B cell (primary cell): ENCODE data around the gene IL1RAPL1. TPM values are rescaled to one million over a fixed set of nuclear protein-coding genes. Genes with fewer than 3 reads are reported as not detected.

Experiments used
- ATAC-seq: fragments of 200-7000 bp; cut with Tn5 transposase; one replicate; pipeline ENCODE4 v1.10.0; 2021; ENCODE audit warnings: low read depth, mild to moderate bottlenecking, moderate number of reproducible peaks, moderate library complexity
- CTCF ChIA-PET: fragments of 350-600 bp; sonication (Branson Sonifier 250); formaldehyde crosslinking; loops from one replicate; lab custom pipeline; 2021; ENCODE audit warnings: antibody characterized with exemption, inconsistent platforms; lab: Charles Lee
- POLR2A ChIA-PET: fragments of 350-600 bp; sonication (Branson Sonifier 250); formaldehyde crosslinking; loops from one replicate; lab custom pipeline; 2021; ENCODE audit warnings: antibody characterized with exemption; lab: Charles Lee
- DNase-seq: peaks from one replicate; pipeline ENCODE4 v3.0.0; 2013
- H2AFZ ChIP-seq: 2 replicates; pipeline ENCODE4 v1.6.1; 2012; ENCODE audit warnings: mild to moderate bottlenecking, low read depth, low read length; ENCODE audit not compliant: insufficient read depth, poor library complexity, severe bottlenecking
- H3K27ac ChIP-seq, 2 donors: 1 replicate in 1 of 2; 2 replicates in 1 of 2; pipeline ENCODE4 v1.5.1; 2012 to 2013; ENCODE audit warnings: low read length in 2 of 2, mild to moderate bottlenecking in 2 of 2, moderate library complexity in 1 of 2
- H3K27me3 ChIP-seq, 4 experiments: fragments of 200-600 bp in 1 of 4; sonication (generic) in 1 of 4; replicated peaks in 1 of 4; 1 replicate in 2 of 4; 2 replicates in 2 of 4; pipeline versions ENCODE4 v1.6.1 to v1.7.0; 2013 to 2016; ENCODE audit warnings: low read length in 3 of 4, mild to moderate bottlenecking in 2 of 4, mixed read lengths in 1 of 4, moderate library complexity in 1 of 4; ENCODE audit not compliant: insufficient read depth in 4 of 4, control insufficient read depth in 3 of 4; ENCODE audit errors: control extremely low read depth in 1 of 4
- H3K36me3 ChIP-seq, 2 experiments: replicated peaks in 1 of 2; 1 replicate in 1 of 2; 2 replicates in 1 of 2; pipeline versions ENCODE4 v1.6.1 to v1.7.1; 2013; ENCODE audit warnings: low read length in 1 of 2; ENCODE audit not compliant: insufficient read depth in 2 of 2, control insufficient read depth in 1 of 2; ENCODE audit errors: control extremely low read depth in 1 of 2, extremely low read depth in 1 of 2
- H3K4me1 ChIP-seq, 2 donors: fragments of 200-600 bp in 1 of 2; sonication (generic) in 1 of 2; 1 replicate in 1 of 2; 2 replicates in 1 of 2; pipeline versions ENCODE4 v1.5.1 to v1.6.1; 2013 to 2017; ENCODE audit warnings: low read length in 2 of 2; ENCODE audit not compliant: control insufficient read depth in 2 of 2, insufficient read depth in 2 of 2
- H3K4me2 ChIP-seq: replicated peaks from 2 replicates; pipeline ENCODE3; 2012; ENCODE audit warnings: mild to moderate bottlenecking, low read depth, low read length; ENCODE audit not compliant: poor library complexity, severe bottlenecking
- H3K4me3 ChIP-seq, 5 experiments: fragments of 200-600 bp in 1 of 5; sonication (generic) in 1 of 5; 1 replicate in 3 of 5; 2 replicates in 2 of 5; pipeline versions ENCODE4 v1.5.1 to v1.7.0; 2011 to 2016; ENCODE audit warnings: low read length in 4 of 5, mild to moderate bottlenecking in 4 of 5, low read depth in 2 of 5, control low read depth in 1 of 5, moderate library complexity in 1 of 5; ENCODE audit not compliant: insufficient read depth in 1 of 5; ENCODE audit errors: control extremely low read depth in 1 of 5, extremely low read depth in 1 of 5
- H3K79me2 ChIP-seq: fragments of 200-600 bp; sonication (generic); one replicate; pipeline ENCODE4 v1.6.0; 2016; ENCODE audit warnings: low read length; ENCODE audit not compliant: control insufficient read depth, insufficient read depth
- H3K9ac ChIP-seq: fragments of 200-600 bp; sonication (generic); 2 replicates; pipeline ENCODE4 v1.6.1; 2017; ENCODE audit warnings: mild to moderate bottlenecking, low read length, moderate library complexity
- H3K9me3 ChIP-seq, 3 donors: one replicate each; pipeline versions ENCODE4 v1.6.1 to v1.7.1; 2013; ENCODE audit warnings: low read length in 2 of 3; ENCODE audit not compliant: control insufficient read depth in 2 of 3, insufficient read depth in 1 of 3; ENCODE audit errors: control extremely low read depth in 1 of 3
- H4K20me1 ChIP-seq: 2 replicates; pipeline ENCODE4 v1.6.0; 2012; ENCODE audit warnings: mild to moderate bottlenecking, low read length; ENCODE audit not compliant: insufficient read depth, control insufficient read depth, poor library complexity, severe bottlenecking
- H3K27ac Mint-ChIP-seq: one replicate; pipeline ENCODE4 v1.8.0; 2021; ENCODE audit warnings: mixed read lengths
- H3K27me3 Mint-ChIP-seq: one replicate; pipeline ENCODE4 v1.8.0; 2021; ENCODE audit warnings: mixed read lengths
- H3K4me1 Mint-ChIP-seq: one replicate; pipeline ENCODE4 v1.8.0; 2021; ENCODE audit warnings: mixed read lengths
- H3K4me3 Mint-ChIP-seq: one replicate; pipeline ENCODE4 v1.8.0; 2021; ENCODE audit warnings: mixed read lengths
- H3K9me3 Mint-ChIP-seq: one replicate; pipeline ENCODE4 v1.8.0; 2022; ENCODE audit warnings: mixed read lengths; ENCODE audit not compliant: insufficient read depth
- CTCF ChIP-seq: fragments of 200-600 bp; IDR thresholded peaks from one replicate; pipeline ENCODE4 v1.8.0; 2022; ENCODE audit warnings: antibody characterized with exemption, mild to moderate bottlenecking
- EZH2 ChIP-seq: IDR thresholded peaks from 2 replicates; pipeline ENCODE4 v1.6.1; 2012; ENCODE audit warnings: borderline replicate concordance, low read depth, mild to moderate bottlenecking, moderate library complexity, low read length; ENCODE audit not compliant: insufficient read depth, poor library complexity, severe bottlenecking
- WGBS: methylation state at CpG from one replicate; pipeline ENCODE4 v1.1.5; 2013; ENCODE audit warnings: missing lambda C conversion rate; ENCODE audit not compliant: insufficient coverage; 5-methylcytosine and 5-hydroxymethylcytosine counted together
- intact Hi-C: fragments of 100-400 bp; cut with micrococcal nuclease; formaldehyde crosslinking; loops from one replicate; pipeline ENCODE4 v1.10.0; 2022
- polyA plus RNA-seq: library from polyadenylated mRNA; depleted of rRNA; stranded (reverse); fragments of >200 nt; gene quantifications from 2 replicates; pipeline ENCODE4 v1.2.3, GENCODE V29; 2012
- total RNA-seq, 2 donors: library from RNA; stranded (reverse); fragments of 120-200 nt in 1 of 2; gene quantifications; 1 replicate in 1 of 2; 2 replicates in 1 of 2; pipeline versions ENCODE4 v1.2.3 to v1.2.4, GENCODE V29; 2013 to 2022

Gene IL1RAPL1
- total and polyA plus RNA-seq, 2 donors (not counting 1 experiment from before 2014, with no cell fraction given) = not detected

GRCh38 chrX:29225670-29226069 is 638.4 kb downstream of the IL1RAPL1 start:
- H3K4me1 Mint-ChIP-seq = no peaks in the 10 kb centered on the region
- intact Hi-C loops = no loop called here
- no peak for TF ChIP-seq EZH2
- no peak for TF ChIP-seq CTCF
- ChIA-PET CTCF (no interaction called here), POLR2A (no interaction called here)
- H3K27me3 ChIP-seq = no peaks in the 10 kb centered on the region
- H3K79me2 ChIP-seq = no peaks in the 10 kb centered on the region
- no peaks in the 10 kb centered on the region for H3K9me3 Mint-ChIP-seq
- no peak overlapping the region for H3K9ac ChIP-seq
- H3K9me3 ChIP-seq = no peaks in the 10 kb centered on the region
- ATAC-seq (no peak), DNase-seq (no peak)
- H2AFZ ChIP-seq = no peak overlapping the region
- H4K20me1 ChIP-seq = no peaks in the 10 kb centered on the region
- H3K27ac ChIP-seq = no peak overlapping the region
- H3K27me3 Mint-ChIP-seq = no peaks in the 10 kb centered on the region
- no CpG with 5 or more reads among the region's 2 CpGs for WGBS
- no peak overlapping the region for H3K27ac Mint-ChIP-seq
- H3K4me3 Mint-ChIP-seq = no peak overlapping the region
- H3K4me3 ChIP-seq = no peak overlapping the region
- no peaks in the 10 kb centered on the region for H3K36me3 ChIP-seq
- H3K4me2 ChIP-seq = no peak overlapping the region
- no peaks in the 10 kb centered on the region for H3K4me1 ChIP-seq

GRCh38 chrX:29229802-29230201 is 642.6 kb downstream of the IL1RAPL1 start:
- Histone ChIP-seq H3K4me3 (no peak overlapping the region), H3K9me3 (no peaks in the 10 kb centered on the region), H3K79me2 (no peaks in the 10 kb centered on the region), H2AFZ (no peak overlapping the region), H3K27ac (no peak overlapping the region), H3K36me3 (no peaks in the 10 kb centered on the region), H4K20me1 (no peaks in the 10 kb centered on the region), H3K4me2 (no peak overlapping the region), H3K9ac (no peak overlapping the region), H3K4me1 (no peaks in the 10 kb centered on the region), H3K27me3 (no peaks in the 10 kb centered on the region)
- ChIA-PET POLR2A (no interaction called here), CTCF (no interaction called here)
- WGBS = no CpG with 5 or more reads among the region's 2 CpGs
- Mint-ChIP-seq H3K27me3 (no peaks in the 10 kb centered on the region), H3K4me3 (no peak overlapping the region), H3K9me3 (no peaks in the 10 kb centered on the region), H3K4me1 (no peaks in the 10 kb centered on the region), H3K27ac (no peak overlapping the region)
- ATAC-seq = no peak
- TF ChIP-seq CTCF (no peak), EZH2 (no peak)
- DNase-seq = no peak
- intact Hi-C loops = no loop called here
